HG02943 (cell line): ENCODE measurements around the gene EMX2.

ENCODE experiments used
- ATAC-seq: cut with Tn5 transposase; IDR thresholded peaks from one replicate; pipeline ENCODE4 v1.9.1; 2021; ENCODE audit warnings: mild to moderate bottlenecking, low read depth, moderate library complexity; ENCODE audit not compliant: unreplicated experiment

EMX2 gene

DNA sequence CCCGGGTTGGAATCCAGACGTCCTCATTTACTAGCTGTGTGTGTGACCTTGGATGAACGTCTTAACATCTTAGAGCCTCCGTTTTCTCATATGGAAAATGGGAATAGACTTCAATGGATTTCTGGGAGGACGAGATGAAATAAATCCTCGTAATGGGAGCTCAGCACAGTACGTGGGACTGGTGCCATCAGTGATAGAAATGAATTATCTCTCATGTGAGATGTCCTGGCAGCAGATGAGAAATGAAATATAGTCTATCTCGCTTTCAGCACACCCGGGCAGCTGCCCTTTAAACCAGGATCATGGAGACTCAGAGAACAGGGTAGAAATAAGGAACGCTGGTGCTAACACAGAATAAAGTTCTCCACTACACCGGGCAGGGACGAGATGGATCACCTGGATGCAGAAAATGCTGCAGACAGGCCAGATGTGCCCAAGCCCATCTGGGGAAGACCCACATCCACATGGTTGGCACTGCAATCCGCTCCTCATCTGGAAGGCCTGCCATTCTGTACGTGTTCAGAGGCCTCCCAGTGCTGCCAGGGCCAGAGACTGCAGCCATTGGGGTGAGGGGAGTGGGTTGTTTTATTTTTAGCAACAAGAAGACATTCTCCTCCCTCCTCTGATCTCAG, 11.1 kb upstream of the EMX2 start:
- no peak for ATAC-seq

DNA sequence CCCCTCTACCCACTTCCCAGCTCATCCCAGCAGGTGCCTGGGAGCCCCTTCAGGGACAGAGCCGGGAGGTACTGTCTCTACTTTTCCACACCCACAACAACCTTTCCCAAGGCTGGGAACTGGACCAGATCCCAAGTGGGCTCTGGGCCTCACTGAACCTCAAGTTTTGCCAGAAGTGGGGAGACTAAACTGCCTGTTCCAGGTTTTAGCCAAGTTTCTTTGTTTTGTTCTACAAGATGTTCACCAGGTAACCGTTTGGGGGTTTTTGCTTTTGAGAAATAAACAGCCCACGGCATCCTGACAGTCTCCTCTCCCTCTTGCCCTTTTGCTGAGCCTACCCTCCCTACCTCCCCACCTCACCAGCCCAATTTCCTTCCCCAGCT, 10.6 kb upstream of the EMX2 start:
- ATAC-seq: no peak

DNA sequence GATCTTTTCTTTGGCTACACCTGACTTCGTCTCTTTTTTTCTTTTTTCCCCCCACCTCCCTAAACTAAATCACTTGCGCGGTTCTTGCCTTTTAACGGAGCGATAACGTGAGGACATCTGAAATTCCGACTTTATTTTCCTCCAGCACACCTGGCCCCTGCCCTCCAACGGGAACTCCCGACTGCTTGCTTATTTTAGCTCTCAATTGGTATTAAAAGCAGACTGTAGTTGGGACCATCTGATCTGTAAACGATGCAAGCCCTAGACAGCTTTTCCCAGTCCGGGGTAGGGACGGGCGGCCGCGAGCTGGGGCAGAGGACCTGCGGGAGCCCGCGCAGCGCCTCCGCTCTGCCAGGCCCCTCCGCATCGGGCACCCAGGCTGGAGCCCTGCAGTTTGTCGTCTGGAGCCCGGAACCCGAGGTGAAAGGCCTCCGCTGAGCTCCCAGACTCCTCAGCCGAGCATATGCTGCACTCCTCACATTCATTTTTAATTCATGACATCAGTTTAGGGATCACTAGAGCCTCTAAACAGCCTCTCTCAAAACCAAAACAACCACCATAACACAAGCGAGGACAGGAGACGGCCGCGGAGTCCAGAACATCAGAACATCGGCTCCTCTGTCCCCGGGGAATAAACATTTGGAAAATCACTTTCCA, 10.0 kb upstream of the EMX2 start:
- ATAC-seq: no peak

DNA sequence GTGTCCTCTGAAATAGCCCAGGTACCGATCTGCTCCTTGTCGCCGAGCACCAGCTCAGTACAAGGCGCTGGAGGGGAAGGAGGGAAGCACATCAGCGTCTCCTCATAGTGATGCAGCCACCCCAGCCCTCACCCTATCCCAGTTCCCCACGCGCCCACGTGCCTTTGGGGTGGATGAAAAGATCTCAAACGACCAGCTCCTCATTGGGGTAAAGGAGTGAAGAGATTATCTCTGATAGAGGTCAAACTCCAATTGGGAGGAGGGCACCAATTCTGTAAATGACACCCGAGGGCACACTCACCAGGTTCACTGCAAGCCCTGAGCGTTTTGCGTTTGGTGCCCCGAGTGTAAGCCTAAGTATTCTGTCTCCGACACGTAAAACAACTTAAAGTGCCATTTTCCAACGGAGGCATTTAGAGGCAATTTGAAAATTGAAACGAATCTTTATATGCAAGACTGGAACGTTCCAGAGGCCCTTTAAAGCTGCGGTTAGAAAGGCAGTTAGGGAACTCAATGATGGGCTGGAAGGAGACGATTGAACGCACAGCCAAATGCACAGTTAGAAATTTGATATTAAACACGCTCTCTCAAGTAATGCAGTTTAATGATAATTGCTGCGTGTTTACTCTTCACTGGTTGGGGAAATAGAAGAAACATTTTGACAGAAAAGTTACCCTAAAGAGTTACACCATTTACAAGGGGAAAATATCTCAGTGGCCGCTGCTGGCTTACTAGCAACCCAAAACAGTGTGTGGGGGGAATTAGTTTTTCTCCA, 8.9 kb upstream of the EMX2 start:
- ATAC-seq: no peak

DNA sequence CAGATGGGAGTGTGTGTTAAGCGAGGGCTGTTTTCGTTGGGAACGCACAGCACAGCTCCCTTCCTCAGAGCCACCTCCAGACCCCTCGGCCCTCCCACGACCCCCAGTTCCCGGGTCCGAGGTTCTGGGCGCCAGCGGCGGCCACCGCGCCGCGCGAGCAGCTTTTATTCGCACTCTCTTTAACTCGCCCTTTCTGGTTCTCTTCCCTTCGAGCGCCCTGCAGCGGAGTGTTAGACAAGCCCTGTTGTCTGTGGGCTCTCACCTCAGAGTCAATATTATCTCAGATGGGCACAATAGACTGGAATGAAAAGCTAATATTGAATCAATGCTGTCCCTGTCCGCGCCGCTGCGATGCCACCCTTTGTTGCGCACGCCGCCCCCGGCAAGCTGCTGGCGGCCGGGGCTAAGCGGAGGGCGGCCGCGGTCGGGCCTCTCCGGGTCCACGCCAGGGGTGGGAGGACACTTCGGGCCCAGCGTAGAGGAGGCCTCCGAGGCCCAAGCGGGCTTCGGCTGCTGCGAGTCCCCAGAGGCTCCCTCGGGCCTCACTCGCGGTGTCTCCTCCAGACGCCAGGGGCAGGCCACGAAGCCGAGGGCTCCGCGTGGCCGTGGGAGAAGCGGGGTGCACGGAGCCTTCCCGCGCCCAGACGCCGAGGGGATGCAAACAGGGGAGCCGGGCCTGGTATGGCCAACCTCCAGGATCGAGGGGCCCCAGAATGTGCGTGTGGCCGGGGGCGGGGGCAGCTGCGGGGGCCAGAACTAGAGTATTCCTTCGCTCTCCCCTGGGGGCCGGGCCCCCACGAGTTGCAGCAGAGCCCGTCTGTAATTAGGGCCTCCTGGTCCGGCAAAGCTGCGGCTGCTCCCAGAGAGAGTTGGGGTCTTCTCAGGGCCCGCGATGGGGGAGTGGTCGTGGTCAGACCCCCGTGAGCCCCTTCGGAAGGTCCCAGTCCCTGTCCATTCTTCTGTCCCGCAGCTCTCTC, 7.9 kb upstream of the EMX2 start:
- ATAC-seq: no peak

DNA sequence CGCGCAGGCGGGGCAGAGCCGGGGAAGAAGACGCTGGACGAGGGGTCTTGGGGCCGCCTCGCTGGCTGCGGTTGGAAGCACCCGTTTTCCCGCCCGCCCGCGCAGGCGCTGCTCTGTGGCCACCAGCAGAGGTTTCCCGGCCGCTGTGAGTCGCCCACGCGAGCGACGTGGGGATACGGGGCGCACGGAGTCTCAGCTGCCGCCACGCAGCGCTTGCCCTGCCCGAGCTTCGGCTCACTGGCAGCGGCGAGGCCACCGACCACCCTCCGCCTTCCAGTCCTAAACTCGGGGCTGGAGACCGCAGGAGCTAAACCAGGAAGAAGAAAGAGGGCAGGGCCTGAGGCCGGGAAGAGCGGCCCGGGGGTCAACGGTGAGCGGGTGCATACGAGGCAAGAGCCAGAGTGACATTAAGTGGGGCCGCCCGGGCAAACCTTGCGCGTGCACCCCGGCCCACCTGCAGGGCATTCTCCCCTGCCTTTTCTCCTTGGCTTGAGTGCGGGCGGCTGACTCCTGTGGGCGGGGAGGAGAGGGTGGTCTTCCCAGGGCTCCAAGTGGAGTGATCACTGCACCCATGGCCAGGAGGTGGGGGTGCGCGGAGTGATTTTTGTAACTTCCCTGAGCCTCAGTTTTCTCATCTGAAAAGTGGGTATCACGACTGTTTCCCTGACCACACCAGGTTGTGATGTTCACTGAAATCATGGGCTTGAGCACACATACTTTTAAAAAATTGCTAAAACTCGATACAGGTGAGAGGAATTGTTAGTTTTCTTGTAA, 7.1 kb upstream of the EMX2 start:
- ATAC-seq: no peak

DNA sequence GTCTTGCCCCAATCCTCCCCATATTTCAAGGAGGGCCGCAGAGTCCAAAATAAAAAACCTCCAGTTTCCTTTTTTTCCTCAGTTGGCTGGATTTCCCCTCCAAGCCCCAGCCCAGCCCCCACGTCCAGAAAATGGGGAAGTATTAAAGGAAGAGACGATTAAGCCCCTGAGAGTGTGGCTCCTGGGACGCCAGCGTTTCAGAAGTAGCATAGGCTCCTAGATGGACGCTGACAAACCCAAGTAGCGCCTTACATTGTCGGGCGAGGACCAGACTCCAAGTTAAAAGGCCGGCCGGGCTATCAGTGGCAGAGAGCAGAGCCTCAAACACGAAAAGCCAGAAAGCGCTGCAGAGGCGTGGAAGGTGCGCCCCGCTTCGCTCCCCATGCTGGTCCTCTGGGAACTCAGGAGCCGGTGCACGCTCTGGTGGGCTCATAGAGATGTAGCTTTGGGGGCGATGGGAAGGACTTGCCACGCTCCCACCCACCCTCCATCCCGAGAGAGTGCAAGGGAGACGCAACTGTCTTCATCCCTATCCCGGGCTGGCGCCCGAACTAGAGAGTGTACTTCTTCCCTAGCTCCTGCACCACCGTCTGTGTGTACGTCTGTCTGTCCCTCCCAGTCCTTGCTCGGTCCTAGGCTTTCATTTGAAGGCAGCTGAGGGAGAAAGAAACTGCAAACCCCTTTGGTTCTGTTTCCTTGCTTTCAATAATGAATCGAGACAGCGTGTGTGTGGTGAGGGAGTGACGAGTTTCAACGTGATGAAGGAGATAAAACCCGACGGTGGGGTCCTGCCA, 6.3 kb upstream of the EMX2 start:
- no peak for ATAC-seq

DNA sequence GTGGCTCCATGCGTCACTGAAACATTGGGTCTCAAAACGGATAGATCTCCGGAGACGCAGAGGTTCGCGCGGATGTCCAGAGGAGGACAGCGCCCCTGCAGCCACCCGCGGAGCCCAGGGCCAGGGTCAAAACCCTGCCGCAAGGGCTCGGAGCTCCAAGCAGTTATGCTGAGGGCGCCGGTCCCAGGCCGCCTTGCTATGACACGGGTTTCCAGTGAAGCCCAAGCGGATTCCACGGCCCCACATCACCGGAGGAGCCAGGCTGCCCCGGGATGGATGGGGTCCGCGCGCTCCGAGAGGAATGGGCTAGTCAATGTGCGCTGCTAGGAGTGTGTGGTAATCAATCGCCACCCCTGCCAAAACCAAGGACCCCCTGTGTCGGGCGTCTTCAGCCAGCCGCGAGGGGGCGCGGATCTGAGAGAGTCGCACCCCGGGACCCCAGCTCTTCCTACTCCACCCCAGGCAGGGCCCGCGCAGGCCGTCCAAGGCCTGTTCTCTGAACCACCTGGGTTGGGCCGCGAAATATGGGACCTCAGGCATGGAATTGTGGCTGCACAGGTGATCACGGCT, 5.6 kb upstream of the EMX2 start:
- ATAC-seq: no peak

DNA sequence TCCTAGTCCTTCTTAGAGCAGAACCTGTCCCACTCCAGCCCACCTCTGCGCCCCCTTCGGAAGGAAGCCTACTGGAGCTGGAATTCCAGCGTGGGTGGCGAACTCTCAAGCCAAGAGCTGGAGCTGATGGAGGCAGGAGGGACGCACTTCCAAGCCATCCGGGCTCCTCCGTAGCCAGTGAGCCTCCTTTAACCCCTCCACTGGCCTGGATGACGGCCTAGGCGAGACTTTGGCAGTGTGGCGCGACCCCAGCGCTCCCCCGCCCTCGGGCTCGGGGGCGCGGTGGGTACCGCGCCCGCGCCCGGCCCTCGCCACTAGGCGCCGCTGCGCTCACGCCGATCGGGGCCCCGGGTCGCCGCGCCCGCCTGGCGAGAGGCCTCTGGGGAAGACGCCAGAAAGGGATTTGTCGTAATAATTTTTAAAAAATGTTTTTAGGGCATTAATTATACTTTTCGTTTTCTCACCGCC, 5.1 kb upstream of the EMX2 start:
- no peak for ATAC-seq

DNA sequence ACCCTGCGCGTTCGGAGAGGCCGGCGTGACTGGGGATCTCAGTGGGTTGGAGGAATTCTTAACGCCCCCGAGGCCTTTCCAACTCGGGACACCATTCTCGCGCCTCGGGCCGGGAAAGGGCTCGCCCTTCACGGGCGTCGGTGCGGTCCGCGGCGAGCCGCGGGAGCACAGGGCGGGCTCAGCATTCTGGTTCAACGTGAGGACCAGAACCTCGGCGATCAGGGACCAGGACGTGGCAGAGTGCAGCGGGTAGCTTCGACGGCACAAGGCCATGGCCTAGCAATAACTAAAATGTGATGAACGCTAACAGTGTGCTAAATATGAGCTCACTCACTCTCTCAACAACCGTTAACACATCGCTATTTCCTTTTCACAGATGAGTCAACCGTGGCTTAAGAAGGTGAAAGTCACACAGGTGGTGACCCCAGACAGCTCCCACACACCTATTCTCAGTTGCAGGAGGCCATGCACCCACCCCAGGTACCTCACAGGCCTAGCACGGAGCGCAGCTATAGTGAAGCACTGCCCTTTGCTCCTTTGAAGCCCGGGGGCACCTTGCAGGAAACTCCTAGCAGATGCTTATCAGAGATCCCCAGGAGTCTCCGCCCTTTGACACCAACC, 4.5 kb upstream of the EMX2 start:
- no peak for ATAC-seq

DNA sequence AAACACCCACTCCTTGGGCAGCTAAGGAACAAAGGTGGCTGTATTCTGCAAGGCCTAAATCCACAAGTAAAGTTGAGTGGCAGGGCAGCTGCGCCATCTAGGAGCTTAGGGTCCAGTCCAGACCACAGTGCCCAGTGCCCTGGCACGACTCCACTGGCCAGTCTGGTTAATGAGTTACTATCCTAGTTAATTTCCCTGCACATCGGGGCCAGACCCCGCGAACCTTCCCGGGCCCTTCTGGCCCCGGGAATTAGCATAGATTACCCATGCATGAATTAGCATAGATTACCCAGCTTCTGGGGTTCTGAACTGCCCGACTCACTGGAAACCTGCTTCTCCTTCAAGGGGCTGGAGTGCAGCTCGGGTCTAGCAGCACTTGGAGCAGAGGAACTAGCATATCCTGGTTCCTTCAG, 3.2 kb upstream of the EMX2 start:
- ATAC-seq: no peak

DNA sequence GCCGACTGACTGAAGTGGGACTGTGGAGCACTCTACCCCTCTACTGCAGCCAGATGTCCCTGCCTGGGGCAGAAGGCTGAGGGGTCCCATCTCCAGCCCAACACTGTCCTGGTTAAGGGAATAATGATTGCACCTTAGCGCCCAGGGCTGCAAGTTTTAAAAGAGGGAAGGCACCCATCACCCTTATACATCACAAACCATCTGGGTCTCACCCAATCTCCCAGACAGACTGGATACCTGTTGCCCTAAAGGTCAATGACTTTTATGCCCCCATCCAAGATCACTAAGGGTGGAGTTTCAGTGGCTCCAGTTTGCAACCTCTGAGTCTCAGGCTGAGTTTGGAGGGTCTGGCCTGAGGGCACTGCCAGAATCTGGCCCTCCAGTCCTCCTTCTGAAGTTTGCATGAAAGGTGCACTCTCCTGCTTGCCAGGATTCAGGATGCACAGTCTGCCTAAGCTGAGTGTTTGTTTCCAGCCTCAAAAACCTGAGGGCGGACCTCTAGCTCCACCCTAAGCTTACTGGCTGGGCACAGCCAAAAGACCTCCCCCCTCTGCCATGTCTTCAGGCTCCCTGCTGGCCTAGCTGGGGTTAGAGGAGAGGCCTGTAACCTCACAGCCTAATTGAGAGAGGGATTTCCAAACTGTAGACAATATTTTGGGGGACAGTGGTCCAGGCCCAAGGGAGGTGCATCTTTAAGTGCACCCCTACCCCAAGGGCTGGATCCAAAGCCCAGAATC, 2.5 kb upstream of the EMX2 start:
- no peak for ATAC-seq

DNA sequence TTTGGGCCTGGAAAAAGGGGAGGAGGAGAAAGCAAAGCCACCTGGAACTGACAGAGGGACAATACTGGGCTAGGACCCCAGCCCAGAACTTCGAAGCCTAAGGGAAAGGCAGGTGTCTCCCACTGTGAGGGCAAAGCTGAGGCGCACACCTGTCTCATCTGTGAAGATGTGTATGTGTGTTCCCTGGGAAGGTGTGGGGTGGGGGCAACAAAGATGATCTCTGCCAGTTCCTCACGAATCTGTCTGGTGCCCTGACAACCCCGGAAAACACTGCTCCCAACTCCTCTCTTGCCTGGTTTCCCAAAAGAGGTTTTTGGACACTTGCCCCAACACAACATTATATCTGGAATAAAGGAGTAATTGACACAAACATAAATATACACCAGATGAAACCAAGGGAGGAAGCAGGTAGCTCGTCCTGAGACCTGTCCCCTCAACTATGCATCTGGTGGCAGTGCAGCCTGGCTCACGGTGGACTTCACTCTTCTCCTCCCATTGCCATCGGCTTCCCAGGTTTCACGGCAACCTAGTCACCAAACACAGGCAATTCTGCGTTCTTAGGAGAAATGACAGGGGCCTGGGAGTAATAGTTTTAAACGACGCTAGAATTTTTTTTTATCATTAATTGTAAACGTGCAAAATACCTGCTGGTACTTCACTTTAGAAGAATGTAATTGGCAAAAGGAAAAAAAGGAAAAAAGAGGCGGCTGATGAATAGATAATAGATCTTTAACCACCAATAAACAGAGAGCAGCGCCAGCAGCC, 1.7 kb upstream of the EMX2 start:
- ATAC-seq: no peak

DNA sequence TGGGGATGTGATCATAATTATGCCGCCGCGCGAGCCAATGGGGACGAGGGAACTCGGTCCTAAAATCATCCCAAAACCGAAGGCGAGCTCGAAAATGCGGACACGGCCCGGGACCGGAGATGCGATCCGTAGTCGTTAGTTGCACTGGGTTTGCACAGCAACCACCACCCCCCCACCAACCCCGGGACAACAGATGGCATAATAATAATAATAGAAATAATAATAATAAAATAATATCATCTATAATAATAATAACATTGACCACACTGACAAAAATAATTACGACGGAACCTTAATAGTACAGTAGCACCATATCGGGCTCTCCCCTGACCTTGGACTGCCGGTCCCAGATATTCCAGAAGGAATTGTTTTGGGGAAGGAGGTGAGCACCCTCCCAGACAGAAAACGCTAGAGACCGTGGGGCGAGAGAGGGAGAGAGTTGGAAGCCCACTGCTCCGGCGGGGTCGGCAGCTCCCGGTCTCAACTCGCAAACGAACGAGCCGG, 1.1 kb upstream of the EMX2 start:
- ATAC-seq: no peak

DNA sequence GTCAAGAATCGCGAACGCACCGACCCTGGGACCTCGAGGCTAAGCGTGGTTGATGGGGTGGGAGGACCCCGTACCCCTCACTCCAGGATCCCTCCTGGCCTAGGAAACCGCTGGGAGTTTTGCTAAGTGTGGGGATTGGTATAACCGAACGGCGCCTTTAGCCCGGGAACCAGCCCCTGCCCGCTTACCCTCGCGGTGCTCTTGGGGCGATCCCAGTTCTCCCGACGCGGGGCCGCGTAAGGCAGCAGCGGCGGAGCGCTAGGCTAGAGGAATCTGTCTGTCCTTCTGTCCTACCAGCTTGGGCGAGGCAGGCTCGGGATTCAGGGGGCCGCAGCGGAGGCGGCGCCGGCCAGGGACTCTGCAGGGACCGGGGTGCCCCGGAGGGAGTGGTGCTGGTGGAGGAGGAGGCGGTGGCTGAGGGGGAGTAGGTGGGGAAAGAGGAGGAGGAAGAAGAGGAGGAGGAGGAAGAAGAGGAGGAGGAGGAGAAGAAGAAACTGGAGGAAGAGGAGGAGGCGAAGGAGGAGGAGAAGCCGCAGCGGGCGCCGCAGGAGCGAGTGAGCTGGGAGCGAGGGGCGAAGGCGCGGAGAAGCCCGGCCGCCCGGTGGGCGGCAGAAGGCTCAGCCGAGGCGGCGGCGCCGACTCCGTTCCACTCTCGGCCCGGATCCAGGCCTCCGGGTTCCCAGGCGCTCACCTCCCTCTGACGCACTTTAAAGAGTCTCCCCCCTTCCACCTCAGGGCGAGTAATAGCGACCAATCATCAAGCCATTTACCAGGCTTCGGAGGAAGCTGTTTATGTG, 439 bp upstream of the EMX2 start:
- no peak for ATAC-seq
